Uterus (tissue), 4 donors: Measurements from ENCODE around the gene KCNQ1. TPM values are rescaled to one million over a fixed set of nuclear protein-coding genes. Genes with fewer than 3 reads are reported as not detected.

ENCODE experiments used
- DNase-seq, 2 donors: peaks; one replicate each; pipeline ENCODE4 v3.0.0-alpha.2; 2019 to 2020
- H3K27ac ChIP-seq, 2 donors: fragments of 200-600 bp; sonication (generic); 1 replicate in 1 of 2; 2 replicates in 1 of 2; pipeline ENCODE4 v1.5.1; 2016 to 2018
- H3K27me3 ChIP-seq, 2 donors: fragments of 200-600 bp; sonication (generic); one replicate each; pipeline ENCODE4 v1.5.1; 2018 to 2019; ENCODE audit warnings: control low read depth in 1 of 2
- H3K36me3 ChIP-seq, 2 donors: fragments of 200-600 bp; sonication (generic); one replicate each; pipeline ENCODE4 v1.5.1; 2019; ENCODE audit warnings: control low read depth in 1 of 2
- H3K4me1 ChIP-seq, 2 donors: fragments of 200-600 bp; sonication (generic); one replicate each; pipeline ENCODE4 v1.5.1; 2018 to 2019; ENCODE audit warnings: control low read depth in 1 of 2
- H3K4me3 ChIP-seq, 2 donors: fragments of 200-600 bp; sonication (generic); 1 replicate in 1 of 2; 2 replicates in 1 of 2; pipeline ENCODE4 v1.5.1; 2018 to 2019; ENCODE audit warnings: mild to moderate bottlenecking in 1 of 2
- H3K9me3 ChIP-seq, 2 donors: fragments of 200-600 bp; sonication (generic); one replicate each; pipeline ENCODE4 v1.5.1; 2019; ENCODE audit warnings: control low read depth in 1 of 2
- POLR2A ChIP-seq, 2 donors: fragments of 450-650 bp; IDR thresholded peaks; one replicate each; pipeline ENCODE4 v1.6.1; 2016; ENCODE audit warnings: antibody characterized with exemption in 2 of 2, mild to moderate bottlenecking in 1 of 2, moderate library complexity in 1 of 2
- intact Hi-C: fragments of 100-400 bp; cut with DNase I; formaldehyde crosslinking; loops from one replicate; pipeline ENCODE4 v1.15.1; 2023; ENCODE audit warnings: low total_unique reads
- total RNA-seq, 4 donors: library from RNA; depleted of rRNA in 3 of 4; stranded (reverse); fragments of >200 nt in 3 of 4; gene quantifications; one replicate each; pipeline versions ENCODE4 v1.1.0 to v1.2.4, GENCODE V29; 2014 to 2023
- TF ChIP-seq, protein P1 (sequence below), 4 experiments: fragments of 200-600 bp in 2 of 4; fragments of 450-650 bp in 2 of 4; sonication (generic) in 2 of 4; IDR thresholded peaks; one replicate each; pipeline ENCODE4 v1.5.1; 2016 to 2019; ENCODE audit warnings: antibody characterized with exemption in 4 of 4, mild to moderate bottlenecking in 2 of 4, moderate library complexity in 1 of 4
- donor health status: DM: yes; HTN: yes; CAD: no.

Gene KCNQ1
- total RNA-seq, 4 donors from 2014 or later, result 2.6 to 10.4 (median 5.4) TPM

DNA sequence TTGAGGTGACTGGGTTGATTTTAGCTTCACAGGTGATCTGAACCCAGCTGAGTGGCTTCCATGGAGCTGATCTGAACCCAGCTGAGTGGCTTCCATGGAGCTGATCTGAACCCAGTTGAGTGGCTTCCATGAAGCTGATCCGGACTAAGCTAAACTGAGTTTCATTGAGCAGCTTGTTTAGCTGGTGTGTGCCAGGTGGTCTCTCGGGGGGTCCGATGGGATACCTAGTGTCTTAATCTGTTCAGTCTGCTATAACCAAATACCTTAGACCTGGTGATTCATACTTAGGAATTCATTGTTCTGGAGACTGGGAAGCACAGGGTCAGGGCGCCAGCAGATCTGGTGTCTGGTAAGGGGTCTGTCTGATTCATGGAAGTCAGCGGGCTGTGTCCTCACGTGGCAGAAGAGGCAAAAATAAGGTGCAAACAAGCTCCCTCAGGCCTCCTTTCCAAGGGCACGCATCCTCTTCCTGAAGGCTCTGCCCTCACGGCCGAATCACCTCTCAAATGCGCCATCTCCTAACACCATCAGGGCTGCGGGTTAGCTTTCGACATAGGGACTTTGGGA, 307.5 kb downstream of the KCNQ1 start:
- Histone ChIP-seq H3K27ac (no peak overlapping the region), H3K27me3 (no peaks in the 10 kb centered on the region), H3K9me3 (no peaks in the 10 kb centered on the region), H3K4me3 (no peak overlapping the region), H3K4me1 (no peaks in the 10 kb centered on the region), H3K36me3 (no peaks in the 10 kb centered on the region)
- intact Hi-C loops, result no loop called here
- TF ChIP-seq POLR2A (IDR thresholded peaks at IDR 0.05), result no peak
- TF ChIP-seq, protein P1, sequence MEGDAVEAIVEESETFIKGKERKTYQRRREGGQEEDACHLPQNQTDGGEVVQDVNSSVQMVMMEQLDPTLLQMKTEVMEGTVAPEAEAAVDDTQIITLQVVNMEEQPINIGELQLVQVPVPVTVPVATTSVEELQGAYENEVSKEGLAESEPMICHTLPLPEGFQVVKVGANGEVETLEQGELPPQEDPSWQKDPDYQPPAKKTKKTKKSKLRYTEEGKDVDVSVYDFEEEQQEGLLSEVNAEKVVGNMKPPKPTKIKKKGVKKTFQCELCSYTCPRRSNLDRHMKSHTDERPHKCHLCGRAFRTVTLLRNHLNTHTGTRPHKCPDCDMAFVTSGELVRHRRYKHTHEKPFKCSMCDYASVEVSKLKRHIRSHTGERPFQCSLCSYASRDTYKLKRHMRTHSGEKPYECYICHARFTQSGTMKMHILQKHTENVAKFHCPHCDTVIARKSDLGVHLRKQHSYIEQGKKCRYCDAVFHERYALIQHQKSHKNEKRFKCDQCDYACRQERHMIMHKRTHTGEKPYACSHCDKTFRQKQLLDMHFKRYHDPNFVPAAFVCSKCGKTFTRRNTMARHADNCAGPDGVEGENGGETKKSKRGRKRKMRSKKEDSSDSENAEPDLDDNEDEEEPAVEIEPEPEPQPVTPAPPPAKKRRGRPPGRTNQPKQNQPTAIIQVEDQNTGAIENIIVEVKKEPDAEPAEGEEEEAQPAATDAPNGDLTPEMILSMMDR (IDR thresholded peaks at IDR 0.05), result no peak
- DNase-seq, result no peak

DNA sequence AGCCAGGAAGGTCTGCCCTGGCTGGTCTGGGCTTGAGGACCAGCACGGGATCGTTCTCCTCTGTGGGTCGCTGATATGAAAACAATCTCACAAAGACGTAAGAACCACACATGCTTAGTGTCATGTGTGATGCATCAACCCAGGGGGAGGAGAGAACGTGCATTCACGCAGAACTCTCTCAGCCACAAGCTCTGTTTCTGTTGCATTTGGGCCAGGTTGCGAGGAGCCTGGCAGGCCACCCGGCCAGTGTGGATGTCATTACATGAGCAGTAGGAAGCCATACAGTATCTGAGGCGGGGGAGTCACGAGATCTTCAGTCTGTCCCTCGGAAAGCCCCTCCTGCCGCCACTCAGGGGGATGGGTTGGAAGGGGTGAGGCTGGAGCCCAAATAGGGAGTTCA, 308.1 kb downstream of the KCNQ1 start:
- intact Hi-C loops, result no loop called here
- Histone ChIP-seq H3K36me3 (no peaks in the 10 kb centered on the region), H3K9me3 (no peaks in the 10 kb centered on the region), H3K4me1 (no peaks in the 10 kb centered on the region), H3K27ac (no peak overlapping the region), H3K27me3 (no peaks in the 10 kb centered on the region), H3K4me3 (no peak overlapping the region)
- DNase-seq, result no peak
- no peak for TF ChIP-seq POLR2A (IDR thresholded peaks at IDR 0.05)
- TF ChIP-seq, protein P1 (IDR thresholded peaks at IDR 0.05), result no peak

DNA sequence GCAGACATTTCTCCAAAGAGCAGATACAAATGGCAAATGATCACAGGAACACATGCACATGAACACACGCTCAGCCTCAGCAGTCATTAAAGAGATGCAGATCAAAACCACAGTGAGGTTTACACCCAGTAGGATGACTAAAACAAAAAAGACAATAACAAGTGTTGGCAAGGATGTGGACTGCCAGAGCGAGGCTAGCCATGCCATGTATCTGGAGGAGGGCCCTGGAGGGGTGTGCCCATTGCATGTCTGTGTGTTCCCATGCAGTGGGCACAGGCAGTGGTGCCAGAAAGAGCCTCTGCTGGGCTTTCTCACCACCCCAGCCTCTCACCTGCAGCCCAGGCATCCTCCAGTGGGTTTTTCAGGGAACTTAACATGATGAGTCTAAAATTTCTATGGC, 309.2 kb downstream of the KCNQ1 start:
- intact Hi-C loops, result no loop called here
- Histone ChIP-seq H3K4me3 (no peak overlapping the region), H3K9me3 (no peaks in the 10 kb centered on the region), H3K27me3 (no peaks in the 10 kb centered on the region), H3K27ac (no peak overlapping the region), H3K36me3 (no peaks in the 10 kb centered on the region), H3K4me1 (no peaks in the 10 kb centered on the region)
- TF ChIP-seq POLR2A (IDR thresholded peaks at IDR 0.05), result no peak
- TF ChIP-seq, protein P1 (IDR thresholded peaks at IDR 0.05), result no peak
- DNase-seq, result no peak

DNA sequence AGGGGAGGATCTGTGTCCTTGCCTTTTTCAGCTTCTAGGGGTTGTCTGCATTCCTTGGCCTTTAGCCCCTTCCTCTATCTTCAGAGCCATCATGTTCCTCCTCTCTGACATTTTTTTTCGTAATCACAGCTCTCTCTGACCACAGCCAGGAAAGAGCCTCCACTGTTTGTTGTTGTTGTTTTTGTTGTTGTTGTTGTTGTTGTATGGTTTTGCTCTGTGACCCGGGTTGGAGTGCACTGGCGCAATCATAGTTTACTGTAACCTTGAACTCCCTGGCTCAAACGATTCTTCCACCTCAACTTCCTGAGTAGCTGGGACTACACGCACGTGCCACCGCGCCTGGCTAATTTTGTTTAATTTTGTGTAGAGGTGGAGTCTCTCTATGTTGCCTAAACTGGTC, 310.3 kb downstream of the KCNQ1 start:
- Histone ChIP-seq H3K27ac (no peak overlapping the region), H3K9me3 (no peaks in the 10 kb centered on the region), H3K27me3 (no peaks in the 10 kb centered on the region), H3K36me3 (no peaks in the 10 kb centered on the region), H3K4me1 (no peaks in the 10 kb centered on the region), H3K4me3 (no peak overlapping the region)
- intact Hi-C loops, result no loop called here
- TF ChIP-seq, protein P1 (IDR thresholded peaks at IDR 0.05), result no peak
- no peak for TF ChIP-seq POLR2A (IDR thresholded peaks at IDR 0.05)
- no peak for DNase-seq

DNA sequence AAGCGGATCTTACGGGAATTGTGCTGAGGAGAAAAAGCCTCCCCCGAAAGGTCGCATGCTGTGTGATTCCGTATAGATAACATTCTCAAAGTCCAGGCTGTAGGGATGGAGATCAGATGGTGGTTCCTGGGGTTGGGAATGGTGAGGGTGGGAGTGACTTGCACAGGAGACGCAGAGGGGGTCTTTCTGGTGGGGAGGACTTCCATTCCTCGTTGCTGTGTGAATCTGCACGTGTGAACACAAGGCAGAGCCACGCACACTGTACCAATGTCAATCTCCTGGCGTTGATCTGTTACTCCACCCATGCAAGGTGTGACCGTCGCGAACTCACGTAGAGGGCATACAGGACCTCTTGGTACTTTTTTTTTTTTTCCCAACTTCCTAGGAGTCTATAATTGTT, 313.9 kb downstream of the KCNQ1 start:
- Histone ChIP-seq H3K27ac (no peak overlapping the region), H3K4me1 (no peaks in the 10 kb centered on the region), H3K4me3 (no peak overlapping the region), H3K9me3 (no peaks in the 10 kb centered on the region), H3K27me3 (no peaks in the 10 kb centered on the region), H3K36me3 (no peaks in the 10 kb centered on the region)
- intact Hi-C loops, result no loop called here
- no peak for DNase-seq
- TF ChIP-seq, protein P1 (IDR thresholded peaks at IDR 0.05), result no peak
- no peak for TF ChIP-seq POLR2A (IDR thresholded peaks at IDR 0.05)
